Activated CD8-positive, alpha-beta memory T cell treated with anti-CD3 and anti-CD28 coated beads, Interleukin-2, amount 50 U/mL, for 24 hours (primary cell): ENCODE data around the gene AGPAT2.

Source experiments
- DNase-seq: peaks from one replicate; pipeline ENCODE4 v3.0.0-alpha.2; 2020; ENCODE audit errors: extremely low read depth

Gene AGPAT2

DNA sequence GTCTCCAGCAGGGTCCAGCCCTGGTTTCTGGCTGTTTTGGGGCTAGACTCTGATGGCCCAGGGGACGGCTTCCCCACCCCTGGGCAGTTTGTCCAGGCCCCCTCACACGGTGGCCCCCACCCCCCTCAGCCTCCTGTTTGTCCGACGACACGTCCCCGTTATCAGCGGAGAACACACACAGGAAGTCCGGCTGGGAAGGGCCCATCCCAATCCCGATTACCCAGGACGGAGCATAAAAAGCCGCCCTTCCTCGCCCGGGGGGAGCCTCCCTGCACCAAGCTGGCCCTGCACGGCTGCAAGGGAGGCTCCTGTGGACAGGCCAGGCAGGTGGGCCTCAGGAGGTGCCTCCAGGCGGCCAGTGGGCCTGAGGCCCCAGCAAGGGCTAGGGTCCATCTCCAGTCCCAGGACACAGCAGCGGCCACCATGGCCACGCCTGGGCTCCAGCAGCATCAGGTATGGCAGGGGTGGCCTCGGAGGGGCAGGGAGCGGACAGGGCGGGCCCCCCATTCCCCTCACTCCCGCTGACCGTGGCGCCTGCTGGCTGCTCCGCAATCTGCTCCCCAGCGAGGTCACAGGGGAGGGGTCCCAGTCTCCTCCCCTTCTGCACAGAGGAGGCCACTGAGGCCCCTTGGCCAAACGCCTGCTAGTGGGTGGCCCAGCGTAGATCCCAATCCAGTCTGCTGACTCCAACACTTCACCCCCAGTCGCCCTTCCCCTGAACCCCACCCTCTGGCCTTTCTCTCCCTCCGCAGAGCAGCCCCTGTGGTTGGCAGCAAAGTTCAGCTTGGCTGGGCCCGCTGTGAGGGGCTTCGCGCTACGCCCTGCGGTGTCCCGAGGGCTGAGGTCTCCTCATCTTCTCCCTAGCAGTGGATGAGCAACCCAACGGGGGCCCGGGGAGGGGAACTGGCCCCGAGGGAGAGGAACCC is 24.3 kb downstream of the AGPAT2 start, which contains the start of gene EGFL7:
Gene EGFL7 (plus strand): TSS at position 261 of the 926 bp plus-strand sequence. CDS start 5,367 bp downstream, outside the sequence.
- no peak for DNase-seq

DNA sequence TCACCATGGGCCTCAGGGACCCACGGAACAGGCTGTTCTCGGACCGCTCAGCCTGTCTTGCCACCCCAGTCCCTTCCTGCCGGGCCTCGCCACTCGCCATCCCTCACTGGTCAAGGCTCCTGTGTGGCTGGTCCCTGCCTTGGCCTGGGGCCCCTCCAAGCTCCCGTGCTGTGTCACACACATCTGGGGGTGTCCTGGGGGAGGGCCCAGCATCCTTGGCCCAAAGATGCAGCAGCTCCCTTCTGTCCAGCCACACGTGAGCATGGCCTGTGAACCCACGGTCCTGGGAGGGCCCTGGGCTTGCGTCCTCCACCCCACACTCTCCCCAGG is 25.0 kb downstream of the AGPAT2 start:
- no peak for DNase-seq

DNA sequence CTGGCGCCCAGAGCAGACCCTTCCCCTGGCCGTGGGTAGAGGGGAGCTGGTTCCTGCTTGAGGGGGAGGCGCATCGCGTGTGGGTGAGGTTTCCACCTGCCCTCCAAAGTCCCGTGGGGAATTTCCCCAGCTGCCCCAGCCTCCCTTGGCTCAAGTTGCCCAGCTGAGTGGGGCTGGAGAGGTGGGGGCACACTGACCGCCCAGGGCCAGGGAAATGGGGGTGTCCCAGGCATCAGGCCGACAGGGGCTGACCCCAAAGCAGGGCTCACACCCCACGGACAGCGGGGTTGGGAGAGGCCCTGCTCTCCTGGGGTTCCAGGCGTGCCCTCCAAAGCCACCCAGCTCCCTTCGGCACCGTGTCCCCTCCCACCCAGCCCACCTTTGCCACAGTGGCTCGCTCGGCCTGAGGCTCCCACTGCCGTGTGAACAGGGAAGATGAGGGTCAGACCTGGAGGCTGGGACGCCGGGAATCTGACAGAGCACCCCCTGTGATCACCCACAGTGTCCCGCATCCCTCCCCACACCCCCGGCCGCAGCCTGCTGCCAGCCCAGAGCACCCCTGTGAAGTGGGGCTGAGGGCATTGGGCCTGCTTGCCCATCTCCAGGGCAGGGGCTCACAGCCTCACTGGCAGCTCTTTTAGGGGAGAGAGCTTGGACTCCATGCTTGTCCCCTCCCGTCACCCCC is 25.5 kb downstream of the AGPAT2 start:
- no peak for DNase-seq

DNA sequence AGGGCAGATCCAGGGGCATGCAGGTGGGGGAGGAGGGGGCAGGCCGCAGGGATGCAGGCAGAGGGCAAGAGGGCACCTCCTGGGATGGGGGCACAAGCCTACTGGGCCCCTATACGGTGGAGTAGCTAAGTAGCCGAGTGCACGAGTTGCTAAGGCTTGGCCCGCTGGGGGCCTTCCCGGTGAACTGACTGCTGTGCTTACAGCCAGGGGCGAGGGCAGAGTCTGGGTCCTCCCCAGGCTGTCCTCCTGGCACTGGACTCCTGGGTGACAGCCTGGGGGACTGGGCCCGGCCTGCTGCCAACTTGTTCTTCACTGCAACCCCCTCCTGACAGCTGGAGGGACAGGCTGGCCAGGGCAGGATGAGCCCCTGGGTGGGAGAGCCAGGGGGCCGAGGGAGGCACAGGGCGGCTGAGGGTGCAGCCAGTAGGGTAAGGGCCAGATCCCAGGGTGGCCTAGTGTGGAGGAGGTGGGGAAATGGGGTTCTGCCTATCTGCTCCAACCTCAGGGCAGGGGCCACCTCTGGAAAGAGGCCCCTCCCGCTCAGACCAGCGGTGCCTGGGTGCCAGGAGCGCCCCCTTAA is 26.2 kb downstream of the AGPAT2 start:
- DNase-seq = no peak

DNA sequence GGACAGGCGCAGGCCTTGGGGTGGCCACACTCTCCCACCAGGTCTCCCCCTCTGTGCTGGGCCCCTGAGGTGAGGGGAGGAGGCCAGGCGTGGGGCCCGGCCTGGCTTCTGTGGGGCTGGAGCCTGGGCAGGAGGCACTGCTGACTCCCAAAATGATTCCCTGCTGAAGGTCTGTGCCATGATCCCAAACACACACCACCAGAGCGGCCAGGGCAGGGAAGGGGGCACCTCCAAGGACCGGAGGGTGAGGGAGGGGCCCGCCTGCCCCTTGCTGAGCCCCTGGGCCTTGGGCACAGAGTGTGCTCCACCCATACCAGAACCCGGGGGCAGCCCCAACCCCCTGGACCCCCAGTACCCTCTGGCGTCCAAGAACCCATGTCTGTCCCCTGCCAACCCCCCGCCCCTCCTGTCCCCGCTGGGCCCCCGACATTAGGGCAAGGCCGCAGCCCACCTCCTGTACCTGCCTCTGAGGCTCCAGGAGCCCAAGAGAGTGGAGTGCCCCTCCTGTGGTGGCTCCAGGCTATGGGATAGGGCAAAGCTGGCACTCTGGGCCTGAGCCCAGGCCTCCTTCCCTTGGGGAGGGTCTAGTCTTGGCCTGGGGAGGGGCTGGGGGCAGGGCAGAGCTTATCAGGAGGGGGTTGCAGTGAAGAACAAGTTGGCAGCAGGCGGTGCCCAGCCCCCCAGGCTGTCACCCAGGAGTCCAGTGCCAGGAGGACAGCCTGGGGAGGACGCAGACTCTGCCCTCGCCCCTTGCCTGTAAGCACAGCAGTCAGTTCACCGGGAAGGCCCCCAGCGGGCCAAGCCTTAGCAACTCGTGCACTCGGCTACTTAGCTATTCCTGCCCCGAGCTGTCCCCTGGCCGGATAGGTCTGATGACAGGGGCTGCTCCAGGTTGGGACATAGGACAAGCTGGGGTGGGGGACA is 27.1 kb downstream of the AGPAT2 start:
- DNase-seq = no peak

DNA sequence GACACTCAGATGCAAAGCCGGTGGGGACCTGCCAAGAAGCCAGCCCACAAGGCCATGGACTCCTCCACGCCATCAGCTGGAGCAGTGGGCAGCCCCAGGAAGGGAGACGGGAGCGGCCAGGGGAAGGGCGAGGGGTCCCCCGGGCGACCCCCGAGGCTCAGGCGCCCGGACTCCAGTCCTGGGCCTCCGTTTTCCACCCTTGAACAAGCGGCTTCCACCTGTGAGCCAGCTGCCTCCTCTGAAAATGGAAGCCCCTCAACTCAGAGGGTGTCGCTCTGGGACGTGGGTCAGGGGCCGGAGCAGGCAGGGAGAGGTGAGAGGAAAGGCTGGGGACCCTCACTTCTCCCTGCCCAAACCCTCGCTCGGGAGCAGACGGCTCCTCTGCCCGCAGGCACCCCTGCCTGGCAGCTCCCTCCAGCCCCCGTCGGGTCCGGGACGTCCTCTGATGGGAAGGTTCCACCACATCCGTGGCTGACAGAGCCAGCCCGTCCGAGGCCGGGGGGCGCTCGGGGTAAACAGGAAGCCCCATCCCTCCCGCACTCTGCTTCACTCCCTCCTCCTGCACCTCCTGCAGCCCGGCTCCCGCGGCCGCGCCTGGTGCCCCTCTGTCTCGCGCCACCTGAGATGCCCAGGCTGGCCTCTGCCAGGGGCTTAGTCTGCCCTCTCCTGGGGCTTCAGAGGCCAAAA is 28.3 kb downstream of the AGPAT2 start:
- DNase-seq = no peak

DNA sequence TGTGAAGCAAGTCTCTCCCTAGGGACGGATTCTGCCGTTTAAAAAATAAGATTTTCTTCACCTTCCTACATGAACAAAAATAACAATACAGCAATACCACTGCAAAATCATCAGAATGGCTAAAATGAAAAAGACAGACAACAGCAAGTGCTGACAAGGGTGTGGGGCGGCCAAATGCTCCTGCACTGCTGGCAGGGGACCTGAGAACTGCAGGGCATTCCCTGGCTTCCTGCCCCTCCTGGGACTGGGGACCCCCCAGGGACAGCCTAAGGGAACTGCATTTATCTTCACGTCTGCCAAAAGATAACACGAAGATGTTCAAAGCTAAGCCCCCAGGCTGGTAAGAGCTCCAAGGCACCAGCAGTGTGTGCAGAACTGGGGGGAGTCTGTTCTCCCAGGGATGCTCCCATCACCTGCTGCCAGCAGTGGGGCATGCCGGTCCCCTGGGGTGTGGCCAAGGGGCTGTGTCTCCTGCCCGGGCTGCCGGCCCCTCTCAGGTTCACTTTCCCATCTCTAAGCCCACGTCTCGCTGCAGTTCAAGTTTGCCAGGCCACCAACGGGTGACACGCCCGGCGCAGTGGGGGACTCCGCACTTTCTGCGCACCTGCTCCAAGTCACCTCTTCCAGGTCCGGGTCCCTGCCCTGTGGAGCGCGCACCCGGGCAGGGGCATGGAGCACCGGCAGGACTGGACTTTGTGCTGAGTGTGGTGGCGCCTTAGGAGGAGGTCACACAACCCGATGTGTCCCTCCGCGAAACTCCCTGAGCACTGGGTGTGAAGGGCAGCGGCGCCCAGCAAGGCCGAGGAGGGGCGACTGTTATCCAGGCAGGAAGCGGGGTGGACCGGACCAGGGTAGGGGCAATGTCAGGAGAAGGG is 29.0 kb downstream of the AGPAT2 start:
- no peak for DNase-seq

DNA sequence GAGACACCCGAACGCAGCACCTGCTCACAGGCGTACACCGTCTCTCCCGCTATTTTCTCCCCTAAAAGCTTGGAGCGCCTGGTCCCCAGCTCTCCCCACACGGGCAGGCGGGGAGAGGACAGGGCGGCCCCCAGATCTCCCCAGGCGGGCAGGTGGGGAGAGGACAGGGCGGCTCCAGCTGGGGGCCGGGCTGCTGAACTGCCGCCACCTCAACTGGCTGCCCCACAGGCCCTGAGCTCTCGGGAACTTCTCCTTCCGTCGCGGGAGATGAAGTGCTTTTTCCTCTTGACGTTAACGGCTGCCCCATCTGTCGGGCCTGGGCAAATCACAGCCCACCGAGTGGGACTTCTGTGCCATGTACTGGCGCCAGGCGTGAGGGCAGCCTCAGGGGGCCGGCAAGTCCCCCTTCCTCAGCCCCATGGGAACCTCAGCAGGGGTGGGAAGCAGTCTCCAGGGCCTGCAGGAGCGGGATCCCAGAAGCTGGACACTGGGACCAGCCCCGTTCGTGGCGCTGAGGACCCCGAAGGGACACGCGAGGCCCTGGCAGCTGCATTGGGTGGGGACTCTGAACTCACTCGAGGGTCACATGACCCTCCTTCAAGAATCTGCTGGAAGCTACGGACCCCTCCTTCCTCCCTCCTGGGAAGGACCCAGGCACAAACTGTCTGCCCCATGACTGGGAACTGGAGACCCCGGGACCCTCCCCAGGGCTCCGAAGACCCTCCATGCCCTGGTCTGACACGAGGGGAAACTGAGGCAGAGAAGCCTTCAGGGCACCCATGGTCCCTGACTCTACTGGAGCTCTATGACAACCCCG is 30.3 kb downstream of the AGPAT2 start:
- no peak for DNase-seq

DNA sequence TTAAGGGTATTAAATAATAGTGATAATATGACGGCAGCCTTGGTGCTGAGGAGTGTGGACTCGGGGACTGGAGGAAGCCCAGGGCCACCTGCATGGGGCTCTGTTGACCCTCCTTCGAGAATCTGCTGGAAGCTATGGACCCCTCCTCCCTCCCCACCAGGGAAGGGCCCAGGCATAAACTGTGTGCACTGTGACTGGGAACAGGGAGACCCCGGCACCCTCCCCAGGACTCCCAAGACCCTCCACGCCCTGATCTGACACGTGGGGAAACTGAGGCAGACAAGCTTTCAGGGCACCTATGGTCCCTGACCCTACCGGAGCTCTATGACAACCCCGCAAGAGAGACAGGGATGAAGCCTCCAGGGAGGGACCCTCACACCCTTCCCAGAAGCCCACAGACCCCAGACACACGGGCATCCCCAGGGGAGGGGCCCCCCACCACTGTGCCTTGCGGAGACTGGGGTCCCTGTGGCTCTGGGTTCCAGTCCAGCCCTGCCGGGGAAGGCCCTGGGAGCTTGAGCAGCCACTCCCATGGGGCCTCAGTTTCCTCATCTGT is 31.0 kb downstream of the AGPAT2 start:
- DNase-seq = no peak

DNA sequence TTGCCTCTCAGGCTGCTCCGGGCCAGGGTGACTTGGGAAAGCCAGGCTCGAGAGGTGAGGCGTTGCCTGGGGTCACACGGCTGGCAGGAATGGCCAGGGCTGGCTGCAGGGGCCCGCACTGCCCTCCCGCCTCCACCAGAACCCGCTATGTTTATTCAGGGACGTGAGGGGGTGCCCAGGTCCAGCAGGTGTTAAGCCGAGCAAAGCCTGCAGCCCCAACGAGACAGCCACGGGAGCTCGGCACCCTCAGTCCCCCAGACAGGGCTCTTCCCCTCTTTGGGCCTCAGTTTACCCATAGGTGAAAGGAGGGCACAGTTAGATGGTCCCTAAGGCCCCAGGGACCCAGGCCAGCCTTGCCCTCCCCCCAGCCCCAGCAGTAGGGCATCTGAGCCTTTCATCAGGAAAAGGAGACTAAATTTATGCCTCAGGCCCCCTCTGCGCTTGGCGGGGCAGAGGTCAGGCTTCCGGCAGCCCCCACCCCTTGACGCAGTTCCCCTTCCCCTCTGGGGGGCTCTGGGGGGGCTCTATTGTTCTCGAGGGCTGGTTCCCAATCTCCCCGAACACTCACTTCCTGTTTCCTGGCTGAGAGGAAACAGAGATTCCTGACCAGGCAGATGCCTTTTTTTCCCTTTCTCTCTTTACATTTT is 31.6 kb downstream of the AGPAT2 start:
- DNase-seq = no peak

DNA sequence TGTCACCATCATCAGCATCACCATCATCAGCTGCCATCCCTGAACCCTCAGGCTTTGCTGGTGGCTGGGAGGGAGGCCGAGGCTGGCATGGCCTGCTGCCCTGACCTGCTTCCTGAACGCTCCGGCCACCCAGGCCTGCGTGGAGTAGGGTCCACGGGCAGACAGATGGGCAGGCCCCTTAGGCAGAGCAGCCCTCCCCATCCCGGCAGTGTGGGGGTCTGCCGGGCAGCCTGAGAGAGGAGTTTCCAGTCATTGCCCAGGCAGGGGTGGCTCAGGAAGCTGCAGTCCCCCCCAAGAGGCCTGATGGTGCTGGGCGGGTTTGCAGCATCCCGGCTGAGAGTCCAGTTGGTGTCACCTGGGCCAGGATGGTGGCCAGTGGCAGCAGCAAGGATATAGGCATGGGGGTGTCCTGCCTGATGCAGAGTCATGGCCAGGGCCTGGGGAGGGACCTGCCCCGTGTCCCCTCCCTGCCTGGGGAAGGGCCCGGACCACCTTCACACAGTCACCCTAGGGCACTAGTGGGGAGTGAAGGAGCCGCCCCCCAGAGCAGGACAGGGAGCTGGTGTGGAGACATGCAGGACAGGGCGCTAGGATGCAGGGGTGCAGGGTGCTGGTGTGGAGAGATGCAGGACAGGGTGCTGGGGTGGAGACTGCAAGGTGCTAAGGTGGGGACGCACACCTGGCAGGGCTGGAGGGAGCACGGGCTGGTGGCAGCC is 32.3 kb downstream of the AGPAT2 start:
- DNase-seq = no peak

DNA sequence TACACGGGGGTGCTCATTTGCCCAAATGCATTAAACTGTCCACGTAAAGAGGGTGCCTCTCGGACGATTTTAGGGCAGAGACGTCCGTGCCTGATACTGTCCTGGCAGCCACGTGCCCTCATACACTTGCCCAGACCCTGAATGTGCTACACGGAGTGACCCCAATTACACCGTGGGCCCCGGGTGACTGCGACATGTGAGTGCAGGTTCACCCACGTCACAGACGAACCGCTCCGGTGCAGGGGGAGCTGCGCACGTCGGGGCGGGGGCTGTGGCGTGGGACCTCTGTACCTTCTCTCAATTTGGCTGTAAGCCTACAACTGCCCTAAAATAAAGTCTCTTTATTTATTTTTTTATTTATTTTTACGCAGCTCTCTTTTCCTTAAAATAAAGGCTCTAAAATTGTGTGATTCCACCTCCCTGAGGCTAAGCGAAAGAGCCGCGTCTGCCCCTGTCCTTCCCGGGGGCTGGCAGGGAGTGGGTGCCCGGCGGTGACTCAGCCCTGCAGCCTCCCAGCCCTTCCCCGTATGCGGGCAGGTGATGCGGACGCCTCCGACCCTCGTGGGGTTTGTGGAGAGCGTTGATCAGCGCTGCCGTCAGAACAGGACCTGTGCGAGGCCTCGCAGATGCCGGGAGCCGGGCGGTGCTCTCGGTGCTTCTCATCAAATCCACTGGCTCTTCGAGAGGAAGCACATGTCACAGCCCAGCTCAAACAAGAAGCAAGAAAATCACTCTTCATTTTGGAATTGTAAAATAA is 33.8 kb downstream of the AGPAT2 start:
- no peak for DNase-seq

DNA sequence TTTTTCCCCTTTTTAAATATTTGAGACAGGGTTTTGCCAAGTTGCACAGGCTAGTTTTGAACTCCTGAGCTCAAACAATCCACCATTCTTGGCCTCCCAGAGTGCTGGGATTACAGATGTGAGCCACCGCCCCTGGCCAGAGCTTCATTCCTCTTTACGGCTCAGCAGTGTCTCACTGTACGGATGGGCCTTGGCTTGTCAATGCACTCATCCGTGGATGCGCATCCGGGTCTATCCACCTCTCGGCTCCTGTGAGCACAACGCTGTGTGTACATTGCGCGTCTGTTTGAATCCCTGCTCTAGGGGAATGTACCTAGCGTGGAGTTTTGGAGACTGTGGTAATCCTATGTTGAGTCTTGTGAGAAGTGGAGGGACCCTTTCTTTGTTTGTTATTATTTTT is 35.4 kb downstream of the AGPAT2 start:
- DNase-seq = no peak

DNA sequence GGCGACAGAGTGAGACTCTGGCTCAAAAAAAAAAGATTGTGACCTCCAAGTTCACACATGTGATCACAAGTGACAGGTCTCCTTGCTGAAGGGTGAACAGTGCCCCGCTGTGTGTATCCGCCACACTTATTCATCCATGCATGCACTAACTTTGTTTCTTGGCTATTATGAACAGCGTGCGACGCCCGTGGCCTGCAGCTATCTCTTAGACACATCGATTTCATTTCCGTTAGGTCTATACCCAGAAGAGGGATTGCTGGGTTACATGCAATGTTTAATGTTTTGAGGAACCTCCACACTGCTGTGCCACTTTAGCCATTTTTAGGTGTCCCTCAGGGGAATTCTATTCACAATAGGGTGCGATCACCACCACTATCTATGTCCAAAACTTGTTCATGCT is 36.6 kb downstream of the AGPAT2 start:
- DNase-seq = no peak

DNA sequence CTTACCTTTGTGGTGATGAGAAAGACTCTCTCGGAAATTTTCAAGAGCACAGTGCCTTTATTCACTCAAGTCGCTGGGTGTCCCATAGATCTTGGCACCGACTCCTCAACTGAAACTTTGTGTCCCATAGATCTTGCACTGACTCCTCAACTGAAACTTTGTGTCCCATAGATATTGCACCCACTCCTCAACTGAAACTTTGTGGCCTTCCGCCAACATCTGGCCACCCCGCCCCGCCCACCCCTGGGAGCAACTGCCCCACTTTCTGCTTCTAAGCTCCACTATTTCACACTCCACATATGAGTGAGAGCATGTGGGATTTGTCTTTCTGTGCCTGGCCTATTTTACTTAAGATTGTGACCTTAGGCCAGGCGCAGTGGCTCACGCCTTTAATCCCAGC is 37.2 kb downstream of the AGPAT2 start:
- no peak for DNase-seq

DNA sequence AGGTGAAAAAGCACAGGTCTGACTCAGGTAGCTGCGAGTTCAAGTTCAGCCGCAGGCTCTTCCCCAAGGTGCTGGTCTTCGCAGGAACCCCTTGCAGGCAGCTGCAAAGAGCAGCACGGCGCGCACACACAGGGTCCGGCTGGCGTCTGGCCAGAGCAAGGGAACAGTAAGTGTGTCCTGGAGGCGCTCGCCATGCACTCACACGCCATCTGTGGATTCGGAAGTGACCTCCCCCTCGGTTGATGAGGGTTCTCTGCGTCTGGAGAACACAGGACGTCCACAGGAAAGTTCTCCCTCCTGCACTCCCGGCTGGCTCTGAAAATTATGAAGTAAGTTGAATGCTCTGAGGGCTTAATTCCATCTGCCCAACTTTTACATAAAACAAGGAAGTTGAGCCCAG is 38.5 kb downstream of the AGPAT2 start:
- DNase-seq = no peak
